ENCODE results near the gene BEAN1.

The BEAN1 gene

DNA sequence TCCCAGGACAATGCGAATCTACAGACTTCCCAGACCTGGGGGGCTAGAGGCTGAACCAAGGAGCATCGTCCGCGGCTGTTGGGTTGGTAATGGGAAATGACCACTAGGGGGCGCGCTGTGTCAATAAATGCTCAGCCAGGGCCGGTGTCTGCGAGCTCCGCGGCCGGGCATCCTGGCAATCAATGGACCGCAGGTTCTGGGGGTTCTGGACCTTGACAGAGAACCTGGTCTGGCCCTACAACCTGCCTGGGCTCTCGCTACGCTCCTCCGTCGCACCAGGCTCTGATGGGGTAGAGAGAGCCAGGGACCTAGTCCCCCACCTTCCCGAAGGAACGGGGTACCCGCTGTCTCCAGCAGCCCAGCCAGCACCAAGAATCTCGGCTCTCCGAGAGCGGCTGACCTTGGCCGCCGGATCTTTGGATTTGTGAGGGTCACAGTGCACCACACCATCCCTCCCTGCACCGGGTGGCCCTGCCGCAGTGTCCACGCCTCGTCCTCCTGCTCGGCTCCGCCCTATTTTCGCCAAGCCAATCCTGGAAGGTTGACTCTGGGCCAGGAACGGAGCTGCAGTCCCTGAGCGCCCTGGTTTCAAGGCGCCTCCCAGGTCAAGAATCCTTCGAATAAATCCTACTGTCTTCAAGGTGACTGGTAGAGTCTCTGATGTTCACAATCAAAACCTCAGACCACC, 20.4 kb upstream of the BEAN1 start (continued):
- TF ChIP-seq, protein P1, sequence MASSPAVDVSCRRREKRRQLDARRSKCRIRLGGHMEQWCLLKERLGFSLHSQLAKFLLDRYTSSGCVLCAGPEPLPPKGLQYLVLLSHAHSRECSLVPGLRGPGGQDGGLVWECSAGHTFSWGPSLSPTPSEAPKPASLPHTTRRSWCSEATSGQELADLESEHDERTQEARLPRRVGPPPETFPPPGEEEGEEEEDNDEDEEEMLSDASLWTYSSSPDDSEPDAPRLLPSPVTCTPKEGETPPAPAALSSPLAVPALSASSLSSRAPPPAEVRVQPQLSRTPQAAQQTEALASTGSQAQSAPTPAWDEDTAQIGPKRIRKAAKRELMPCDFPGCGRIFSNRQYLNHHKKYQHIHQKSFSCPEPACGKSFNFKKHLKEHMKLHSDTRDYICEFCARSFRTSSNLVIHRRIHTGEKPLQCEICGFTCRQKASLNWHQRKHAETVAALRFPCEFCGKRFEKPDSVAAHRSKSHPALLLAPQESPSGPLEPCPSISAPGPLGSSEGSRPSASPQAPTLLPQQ (tag by site-specific recombination; IDR thresholded peaks at IDR 0.05) = 0 out of 2 replicates have a peak, but pooled peaks have one; percentile 40
- no peak for TF ChIP-seq ZNF146 (tag by site-specific recombination; IDR thresholded peaks at IDR 0.05)
- TF ChIP-seq, protein P2, sequence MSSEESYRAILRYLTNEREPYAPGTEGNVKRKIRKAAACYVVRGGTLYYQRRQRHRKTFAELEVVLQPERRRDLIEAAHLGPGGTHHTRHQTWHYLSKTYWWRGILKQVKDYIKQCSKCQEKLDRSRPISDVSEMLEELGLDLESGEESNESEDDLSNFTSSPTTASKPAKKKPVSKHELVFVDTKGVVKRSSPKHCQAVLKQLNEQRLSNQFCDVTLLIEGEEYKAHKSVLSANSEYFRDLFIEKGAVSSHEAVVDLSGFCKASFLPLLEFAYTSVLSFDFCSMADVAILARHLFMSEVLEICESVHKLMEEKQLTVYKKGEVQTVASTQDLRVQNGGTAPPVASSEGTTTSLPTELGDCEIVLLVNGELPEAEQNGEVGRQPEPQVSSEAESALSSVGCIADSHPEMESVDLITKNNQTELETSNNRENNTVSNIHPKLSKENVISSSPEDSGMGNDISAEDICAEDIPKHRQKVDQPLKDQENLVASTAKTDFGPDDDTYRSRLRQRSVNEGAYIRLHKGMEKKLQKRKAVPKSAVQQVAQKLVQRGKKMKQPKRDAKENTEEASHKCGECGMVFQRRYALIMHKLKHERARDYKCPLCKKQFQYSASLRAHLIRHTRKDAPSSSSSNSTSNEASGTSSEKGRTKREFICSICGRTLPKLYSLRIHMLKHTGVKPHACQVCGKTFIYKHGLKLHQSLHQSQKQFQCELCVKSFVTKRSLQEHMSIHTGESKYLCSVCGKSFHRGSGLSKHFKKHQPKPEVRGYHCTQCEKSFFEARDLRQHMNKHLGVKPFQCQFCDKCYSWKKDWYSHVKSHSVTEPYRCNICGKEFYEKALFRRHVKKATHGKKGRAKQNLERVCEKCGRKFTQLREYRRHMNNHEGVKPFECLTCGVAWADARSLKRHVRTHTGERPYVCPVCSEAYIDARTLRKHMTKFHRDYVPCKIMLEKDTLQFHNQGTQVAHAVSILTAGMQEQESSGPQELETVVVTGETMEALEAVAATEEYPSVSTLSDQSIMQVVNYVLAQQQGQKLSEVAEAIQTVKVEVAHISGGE (tag by site-specific recombination; conservative IDR thresholded peaks at IDR 0.05; ENCODE audit: low read depth) = 0 out of 2 replicates have a peak, but pooled peaks have one; percentile 26
- no peak for TF ChIP-seq ZNF701 (tag by site-specific recombination; IDR thresholded peaks at IDR 0.05)
- TF ChIP-seq ZNF26 (tag by site-specific recombination; IDR thresholded peaks at IDR 0.05) = no peak
- no peak for TF ChIP-seq ZNF704 (tag by site-specific recombination; IDR thresholded peaks at IDR 0.05)
- TF ChIP-seq ZXDB (tag by site-specific recombination; IDR thresholded peaks at IDR 0.05) = 0 out of 2 replicates have a peak, but pooled peaks have one; percentile 34
- peak; percentile 74 for TF ChIP-seq ZBTB10 (tag by site-specific recombination; IDR thresholded peaks at IDR 0.05)
- peak; percentile 88 for TF ChIP-seq ZNF335 (tag by site-specific recombination; conservative IDR thresholded peaks at IDR 0.05)

- TF ChIP-seq ZNF24 (tag by site-specific recombination; IDR thresholded peaks at IDR 0.05) = no peak
- TF ChIP-seq ZNF501 (tag by site-specific recombination; IDR thresholded peaks at IDR 0.05) = no peak
- TF ChIP-seq ZNF660 (tag by site-specific recombination; IDR thresholded peaks at IDR 0.05) = no peak
- no peak for TF ChIP-seq ZFHX2 (tag by site-specific recombination; conservative IDR thresholded peaks at IDR 0.05)
- no peak for TF ChIP-seq ZNF211 (tag by site-specific recombination; IDR thresholded peaks at IDR 0.05; ENCODE audit: low read depth)
- no peak for TF ChIP-seq ZNF114 (tag by site-specific recombination; IDR thresholded peaks at IDR 0.05)
- no peak for TF ChIP-seq ZNF239 (tag by site-specific recombination; IDR thresholded peaks at IDR 0.05)
- TF ChIP-seq, protein P2 (tag by site-specific recombination; conservative IDR thresholded peaks at IDR 0.05; ENCODE audit: low read depth) = peak; percentile 87
- no peak for TF ChIP-seq ZNF776 (tag by site-specific recombination; IDR thresholded peaks at IDR 0.05; ENCODE audit: borderline replicate concordance)
- TF ChIP-seq ZNF548 (tag by site-specific recombination; IDR thresholded peaks at IDR 0.05) = no peak
- no peak for TF ChIP-seq ZSCAN23 (tag by site-specific recombination; IDR thresholded peaks at IDR 0.05)
- TF ChIP-seq GLIS1 (tag by site-specific recombination; IDR thresholded peaks at IDR 0.05) = peak; percentile 38; the same call in 1 of the 2 replicates
- CTCF ChIA-PET = interaction anchor here (0.6 to 4.5 kb wide), 7 partner anchors 9 to 460 kb away, joined by 3 to 55 read pairs (median 4); no protein-coding TSS in a partner anchor
- Histone ChIP-seq H3K9me3 (ENCODE audit: control insufficient read depth, insufficient read depth, low read depth, low read length) (no peaks in the 10 kb centered on the region), H3K4me3 (ENCODE audit: low read depth, low read length) (no peak overlapping the region), H3K36me3 (ENCODE audit: control insufficient read depth in 2 of 2, insufficient read depth in 1 of 2, low read length in 2 of 2) (no peaks in the 10 kb centered on the region), H3K4me1 (ENCODE audit: control insufficient read depth, insufficient read depth, low read length) (no peaks in the 10 kb centered on the region; the same call in 1 of the 2 replicates), H3K27ac (ENCODE audit: extremely low read depth, low read depth, low read length) (no peak overlapping the region)
- POLR2A ChIA-PET = interaction anchor here (0.9 kb wide), 1 partner anchor 69 kb away, joined by 3 read pairs; no protein-coding TSS in a partner anchor
Measured at GRCh38 chr16:66408163-66409048, 18.7 kb upstream of the BEAN1 start.

Measured in HEK293 (cell line).